Measurements from ENCODE around the gene AFF3.

AFF3 gene

DNA sequence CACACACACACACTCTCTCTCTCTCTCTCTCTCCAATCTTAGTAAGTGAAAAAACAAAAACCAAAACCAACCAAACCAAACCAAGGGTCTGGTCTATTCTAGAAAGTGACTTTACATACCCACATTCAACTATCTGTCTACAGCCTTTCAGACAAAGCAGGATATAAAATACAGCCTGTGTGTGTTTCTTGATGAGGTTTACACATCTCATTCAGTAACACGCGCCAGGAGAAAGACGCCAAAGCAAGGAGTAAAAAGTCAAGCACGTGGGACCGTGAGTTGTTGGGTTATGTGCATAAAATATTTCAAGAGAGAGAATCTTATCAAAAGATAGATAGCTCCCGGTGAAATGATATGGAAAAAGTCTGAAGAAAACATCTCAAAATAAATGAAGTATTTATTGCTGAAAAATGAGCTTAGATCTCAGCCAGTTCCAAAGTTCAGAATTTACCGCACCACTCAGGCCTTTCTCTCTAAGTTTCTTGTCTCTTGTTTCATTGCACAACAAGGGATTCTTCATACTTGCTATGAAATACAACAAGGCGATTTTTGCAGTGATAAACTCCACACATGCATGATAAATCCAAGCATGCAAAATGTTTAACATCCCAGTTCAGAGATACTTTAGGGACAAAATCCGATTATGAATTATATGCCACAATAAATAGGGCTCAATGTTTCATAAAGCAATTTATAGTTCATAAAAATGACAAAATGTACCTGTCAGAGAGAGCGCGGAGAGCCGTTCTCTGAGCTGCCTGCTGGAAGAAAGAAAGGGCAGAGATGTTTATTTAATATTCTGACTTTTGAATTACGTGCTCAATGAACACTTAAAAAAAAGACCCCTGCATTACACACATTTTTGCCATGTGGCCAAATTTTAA, 493.2 kb downstream of the AFF3 start:
- no peak for DNase-seq

DNA sequence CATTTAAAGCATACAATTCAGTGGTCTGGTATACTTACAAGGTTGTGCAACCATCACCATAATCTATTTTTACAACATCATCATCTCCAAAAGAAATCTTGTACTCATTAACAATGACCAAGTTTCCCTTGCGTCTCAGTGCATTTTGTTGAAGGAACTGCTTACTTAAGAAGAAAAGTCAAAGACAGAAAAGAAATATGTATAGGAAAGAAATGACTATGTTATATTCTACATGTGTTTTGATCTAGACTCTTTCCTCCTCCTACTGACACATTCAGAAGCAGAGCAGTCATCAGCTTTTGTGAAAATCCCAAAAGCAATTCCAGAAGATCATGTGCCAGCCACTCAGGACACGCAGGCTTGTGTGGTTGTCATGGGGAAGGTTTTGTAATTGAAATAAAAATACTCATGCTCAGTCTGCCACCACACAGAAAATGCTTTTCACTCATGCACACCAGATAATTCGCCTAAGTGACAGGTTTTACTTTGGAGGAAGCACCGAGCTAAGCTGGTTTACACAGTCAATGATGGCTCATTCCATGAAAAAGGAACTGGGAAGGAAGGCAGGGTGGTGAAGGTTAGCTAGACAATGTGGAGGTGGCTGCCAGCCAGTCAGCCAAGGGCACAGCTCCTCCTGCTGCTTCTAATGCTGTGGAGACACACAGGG, 494.1 kb downstream of the AFF3 start:
- DNase-seq = no peak

DNA sequence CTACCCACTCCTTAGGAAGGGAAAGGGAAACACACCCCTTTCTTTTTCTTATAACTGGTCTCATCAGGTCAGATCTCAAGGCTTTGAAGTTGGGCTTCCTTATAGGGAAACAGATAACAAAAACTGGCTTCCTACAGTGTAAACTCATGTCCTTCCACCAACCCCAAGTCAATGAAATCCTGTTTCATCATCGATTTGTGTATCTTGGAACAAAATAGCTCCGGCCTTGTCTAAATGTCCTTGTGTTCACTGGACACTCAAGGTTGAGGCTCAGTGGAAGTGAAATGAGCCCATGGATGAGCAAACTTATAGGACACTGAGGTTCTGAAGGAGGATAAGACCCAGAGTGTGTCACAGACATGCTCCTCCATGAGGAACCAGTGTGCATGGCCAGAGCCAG, 496.4 kb downstream of the AFF3 start:
- DNase-seq = no peak

DNA sequence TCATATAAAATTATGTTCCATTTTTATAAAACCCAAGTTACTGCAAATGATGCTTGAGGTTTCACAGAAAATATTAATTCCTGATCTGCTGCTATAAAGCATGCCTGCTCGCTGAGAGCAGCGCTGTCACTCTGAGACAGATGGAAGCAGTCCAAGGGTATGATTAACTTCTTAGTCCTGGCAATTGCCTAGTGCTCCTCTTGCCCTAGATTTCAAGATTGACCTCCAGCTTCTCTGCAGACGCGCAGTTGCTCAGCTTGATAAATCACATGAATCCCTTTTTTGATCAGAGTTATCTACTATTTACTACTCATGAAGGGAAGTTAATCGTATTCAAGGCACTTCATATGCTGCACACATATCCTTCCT, 498.0 kb downstream of the AFF3 start:
- DNase-seq = no peak

DNA sequence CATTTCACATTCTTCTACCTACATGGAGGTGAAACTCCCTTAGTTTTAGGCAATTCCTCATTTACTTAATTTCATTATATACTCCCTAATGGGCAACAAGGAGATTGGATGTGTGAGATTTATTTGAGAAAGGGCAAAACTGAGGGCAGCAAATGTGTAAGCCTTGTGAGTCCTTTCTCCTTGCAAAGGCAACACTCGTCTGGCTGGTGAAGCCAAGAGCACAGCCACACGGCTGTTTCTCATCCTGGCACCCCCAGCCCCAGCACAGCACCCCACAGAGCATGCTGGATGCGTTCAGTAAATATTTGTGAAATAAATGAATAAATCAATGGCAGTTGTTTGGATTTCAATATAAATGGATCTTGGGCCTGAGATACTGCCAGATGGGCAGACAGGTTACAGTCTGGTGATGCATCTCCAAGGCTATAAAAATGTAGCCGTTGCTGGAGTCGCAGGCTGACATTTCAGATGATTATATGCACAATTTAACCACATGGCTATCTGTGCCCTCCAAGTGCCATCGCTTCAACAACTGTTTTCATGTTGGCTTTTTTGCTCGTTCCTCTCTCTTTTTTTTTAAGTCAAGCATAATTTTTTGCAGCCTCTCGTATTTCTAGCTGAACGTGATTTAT, 498.5 kb downstream of the AFF3 start:
- no peak for DNase-seq

DNA sequence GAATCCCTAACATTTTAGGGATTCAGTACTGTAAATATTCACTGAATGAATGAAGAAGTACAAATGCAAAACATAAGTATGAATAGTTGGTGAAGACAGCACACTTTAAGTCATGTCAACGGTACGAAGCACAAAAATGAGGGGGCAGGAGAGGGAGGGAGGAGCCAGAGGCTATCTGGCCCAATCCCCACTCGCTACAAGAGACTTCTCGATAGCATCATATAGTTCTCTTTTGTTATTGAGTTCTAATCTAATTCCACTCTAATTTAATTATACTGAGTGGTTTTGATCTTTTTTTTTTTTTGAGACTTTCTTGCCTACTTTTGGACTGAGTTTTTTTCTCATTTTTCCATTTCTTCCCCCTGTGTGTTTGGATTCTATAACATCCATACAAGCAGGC, 500.4 kb downstream of the AFF3 start:
- no peak for DNase-seq

DNA sequence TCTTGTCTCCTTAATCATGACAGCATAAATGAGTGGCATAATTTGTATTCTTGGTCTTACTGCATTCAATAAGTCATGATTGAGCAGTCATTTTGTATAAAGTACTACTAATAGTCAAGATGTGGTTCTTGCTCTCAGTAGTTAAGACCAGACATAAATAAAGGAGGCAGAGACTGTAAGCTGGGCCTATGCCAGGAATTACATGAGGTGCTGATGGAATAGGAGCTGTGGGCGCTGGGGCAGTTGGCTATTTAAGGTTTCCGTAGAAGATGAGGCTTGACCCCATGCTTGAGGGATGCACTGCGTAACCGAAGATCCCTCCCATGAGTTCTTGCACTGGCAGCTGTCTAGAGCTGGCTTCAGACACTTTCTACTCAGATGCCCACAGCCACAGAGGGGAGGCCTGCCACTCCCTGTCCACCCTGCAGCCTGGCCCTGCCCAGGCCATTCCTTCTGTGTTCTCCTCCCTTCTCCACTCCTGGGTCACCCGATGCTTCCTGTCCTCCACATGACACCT, 501.7 kb downstream of the AFF3 start:
- DNase-seq = no peak

DNA sequence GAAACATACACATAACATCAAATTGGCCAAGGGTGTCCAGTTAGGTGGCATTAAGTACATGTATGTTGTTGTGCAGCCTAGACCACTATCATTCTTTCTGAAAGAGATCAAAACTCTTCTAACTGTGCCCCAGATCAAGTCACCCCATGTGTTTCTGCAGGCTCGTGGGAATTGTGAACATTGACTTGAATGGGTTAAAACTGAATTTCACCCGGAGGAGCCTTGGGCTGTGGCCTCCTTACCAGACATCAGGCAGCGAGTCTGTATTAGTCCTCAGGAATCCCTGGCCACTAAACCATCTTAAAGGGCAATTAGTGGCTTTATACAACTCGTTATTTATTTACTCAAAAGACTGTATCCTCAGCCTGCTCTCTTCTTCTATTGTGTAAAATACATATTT, 503.6 kb downstream of the AFF3 start:
- no peak for DNase-seq

DNA sequence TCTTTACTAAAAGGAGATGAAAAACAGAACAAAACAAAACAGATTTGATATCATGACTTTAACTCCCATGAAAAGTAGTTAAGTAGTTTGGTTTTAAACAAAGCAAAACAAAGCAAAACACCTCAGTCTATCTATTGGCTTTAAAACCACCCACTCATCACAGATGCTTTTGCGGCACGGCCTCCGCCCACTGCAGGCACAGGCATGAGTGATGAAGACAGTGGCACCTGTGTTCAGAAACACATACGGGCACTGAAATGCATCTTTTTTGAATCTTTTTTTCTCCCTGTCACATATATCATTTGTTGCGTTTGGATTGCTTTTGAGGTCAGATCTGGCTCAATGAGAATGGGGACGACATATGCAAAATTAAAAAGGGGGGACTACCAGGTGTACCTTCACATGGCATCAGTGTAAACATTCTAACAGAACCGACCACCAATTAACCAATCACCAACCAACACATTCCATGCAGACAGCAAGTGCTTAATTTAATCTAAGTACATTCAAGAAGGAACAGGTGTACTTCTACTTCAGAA, 505.2 kb downstream of the AFF3 start:
- no peak for DNase-seq

DNA sequence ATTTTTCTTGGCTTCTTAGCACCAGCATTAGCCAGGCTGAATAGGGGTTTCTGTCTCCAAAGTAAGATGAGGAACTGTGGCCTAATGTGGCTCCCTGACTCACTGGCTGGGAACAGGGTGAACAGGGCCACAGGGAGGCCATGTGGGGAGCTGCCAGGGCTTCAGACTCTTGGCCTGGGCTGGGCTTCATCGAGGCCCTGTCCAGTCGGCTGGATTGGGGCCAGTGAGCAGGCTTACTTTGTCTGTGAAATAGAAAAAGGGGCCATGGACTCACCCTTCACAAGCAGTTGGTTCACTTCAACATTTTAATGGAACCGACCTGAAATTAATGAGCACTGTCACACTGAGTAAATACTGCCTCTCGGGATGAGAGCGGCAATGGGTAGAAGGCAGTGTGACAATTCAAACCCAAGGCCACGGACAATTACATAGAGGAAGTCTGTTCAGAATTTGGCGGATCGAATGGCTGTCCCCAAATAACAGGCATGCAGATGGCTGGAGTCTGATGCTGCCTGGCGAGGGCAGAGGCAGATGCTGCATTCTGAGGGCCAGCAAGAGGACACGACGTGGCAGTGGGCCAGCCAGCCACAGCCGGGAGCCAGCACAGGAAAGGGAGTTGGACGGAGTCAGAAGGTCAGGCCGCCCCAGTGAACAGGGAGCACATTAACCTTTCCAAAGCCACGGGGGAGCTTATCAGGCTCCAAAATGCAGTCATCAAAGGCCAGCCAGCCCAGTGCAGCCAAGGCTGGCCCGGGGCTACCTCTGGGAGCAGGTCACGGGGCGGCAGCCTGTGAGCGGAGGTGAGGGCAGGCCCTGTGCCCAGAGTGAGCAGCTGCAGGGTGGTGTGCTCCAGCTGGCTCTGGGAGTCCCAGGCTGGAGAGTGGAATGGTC, 506.0 kb downstream of the AFF3 start:
- no peak for DNase-seq

DNA sequence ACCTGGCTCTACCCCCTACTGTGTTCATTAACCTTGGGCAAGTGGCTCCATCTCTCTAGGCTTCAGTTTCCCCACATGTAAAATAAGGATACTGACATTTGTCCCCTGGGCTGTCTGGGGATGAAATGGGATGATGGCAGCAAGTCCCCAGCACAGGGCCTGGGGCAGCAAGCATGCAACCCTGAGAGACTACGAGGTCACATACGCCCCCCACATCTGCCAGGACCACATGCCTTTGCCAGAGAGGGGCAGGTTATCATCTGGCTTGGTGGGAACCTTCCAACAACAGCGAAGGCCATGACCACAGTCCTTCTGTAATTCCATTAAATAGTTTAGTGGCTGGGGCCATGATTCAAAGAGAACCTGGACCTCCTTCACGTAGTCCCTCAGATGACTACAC, 506.7 kb downstream of the AFF3 start:
- DNase-seq = no peak

DNA sequence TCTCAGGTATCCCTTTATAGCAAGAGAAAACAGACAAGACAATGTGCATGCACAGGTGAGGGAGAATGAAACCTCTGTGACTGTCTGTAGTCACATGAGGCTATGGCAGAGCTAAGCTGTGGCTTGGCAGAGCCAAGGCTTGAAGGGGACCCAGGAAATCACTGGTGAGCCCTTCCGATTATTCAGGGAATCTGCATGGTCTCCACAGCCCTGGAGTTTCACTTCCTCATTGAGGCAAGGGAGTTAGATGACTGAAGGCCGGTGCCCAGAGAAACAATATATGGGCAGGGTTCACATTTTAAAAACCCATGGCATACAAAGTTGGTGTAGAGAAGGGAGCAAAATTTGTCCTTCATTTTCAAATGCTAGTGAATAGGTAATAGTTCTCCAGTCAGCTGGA, 508.2 kb downstream of the AFF3 start:
- DNase-seq = no peak

DNA sequence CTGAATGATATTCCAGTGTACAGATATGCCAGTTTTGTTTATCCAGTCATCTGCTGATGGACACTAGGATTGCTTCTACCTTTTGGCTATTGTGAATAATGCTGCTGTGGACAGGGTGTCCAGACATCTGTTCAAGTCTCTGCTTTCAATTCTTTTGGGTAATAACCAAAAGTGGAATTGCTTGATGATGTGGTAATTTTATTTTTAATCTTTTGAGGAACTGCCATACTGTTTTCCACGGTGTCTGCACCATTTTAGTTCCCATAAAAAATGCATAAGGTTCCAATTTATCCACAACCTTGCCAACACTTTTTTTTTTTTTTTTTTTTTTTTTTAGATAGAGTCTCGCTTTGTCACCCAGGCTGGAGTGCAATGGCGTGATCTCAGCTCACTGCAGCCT, 510.7 kb downstream of the AFF3 start:
- no peak for DNase-seq

DNA sequence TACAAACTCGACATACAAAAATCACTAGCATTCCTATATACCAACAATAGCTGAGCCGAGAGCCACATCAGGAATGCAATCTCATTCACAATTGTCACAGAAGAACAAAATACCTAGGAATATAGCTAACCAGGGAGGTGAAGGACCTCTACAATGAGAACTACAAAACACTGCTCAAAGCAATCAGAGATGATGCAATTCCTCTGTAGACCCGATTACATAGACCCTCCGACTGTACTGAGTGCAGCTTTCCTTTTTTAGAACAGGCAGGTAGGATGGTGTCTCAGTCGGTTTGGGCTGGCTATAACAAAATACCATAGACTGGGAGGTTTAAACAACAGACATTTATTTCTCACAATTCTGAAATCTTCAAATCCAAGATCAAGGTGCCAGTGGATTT, 513.1 kb downstream of the AFF3 start:
- DNase-seq = no peak

DNA sequence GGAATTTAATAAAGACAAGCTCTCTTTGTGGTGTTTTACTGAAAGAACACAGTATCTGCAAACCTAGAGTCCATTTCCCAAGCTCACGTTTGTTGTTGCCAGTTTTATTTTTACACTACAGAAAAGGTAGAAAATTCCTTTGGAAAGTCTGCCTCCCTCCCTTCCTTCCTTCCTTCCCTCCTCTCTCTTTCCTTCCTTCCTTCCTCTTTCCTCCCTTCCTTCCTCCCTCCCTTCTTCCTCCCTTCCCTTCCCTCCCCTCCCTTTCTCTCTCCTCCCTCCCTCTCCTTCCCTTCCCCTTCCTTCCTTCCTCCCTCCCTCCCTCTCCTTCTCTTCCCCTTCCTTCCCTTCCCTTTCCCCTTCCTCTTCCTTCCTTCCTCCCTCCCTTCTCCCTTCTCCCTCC, 516.2 kb downstream of the AFF3 start:
- no peak for DNase-seq

DNA sequence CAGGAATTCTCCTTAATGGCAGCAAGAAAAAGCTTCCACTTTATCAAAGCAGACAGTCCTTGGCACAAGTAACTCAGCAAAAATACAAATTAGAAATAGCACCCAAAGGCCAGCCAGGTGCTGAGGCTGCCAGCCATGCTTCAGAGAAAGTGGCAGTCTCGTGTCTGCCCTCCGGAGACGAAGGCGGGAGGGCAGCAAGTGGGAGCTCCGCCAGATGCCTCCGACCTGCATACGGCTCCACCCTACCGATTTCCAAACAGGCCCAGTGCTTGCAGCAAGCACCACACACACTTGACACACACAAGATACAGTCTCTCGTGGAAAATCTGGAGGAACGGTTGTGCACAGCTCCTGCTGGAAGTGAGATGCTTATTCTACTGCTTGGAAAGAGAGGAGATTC, 517.7 kb downstream of the AFF3 start:
- no peak for DNase-seq

DNA sequence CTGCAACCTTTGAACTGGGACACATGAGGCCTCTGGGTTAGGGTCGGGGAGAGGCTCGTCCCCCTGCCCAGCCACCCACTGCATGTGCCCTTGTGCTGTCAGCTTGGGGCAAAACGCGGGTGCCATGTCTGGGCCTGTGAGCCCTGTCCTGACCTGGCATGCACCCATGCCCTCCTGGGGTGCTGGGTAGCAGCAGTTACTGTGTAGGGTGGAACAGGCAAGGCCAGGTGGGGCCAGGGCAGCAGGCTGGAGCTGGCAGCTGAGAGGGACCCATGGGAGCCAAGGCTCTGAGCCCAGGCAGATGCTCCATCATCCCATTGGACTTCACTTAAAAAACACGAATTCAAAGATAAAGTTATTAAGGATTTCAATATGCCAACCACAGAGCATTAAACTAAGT, 518.8 kb downstream of the AFF3 start:
- DNase-seq = no peak

DNA sequence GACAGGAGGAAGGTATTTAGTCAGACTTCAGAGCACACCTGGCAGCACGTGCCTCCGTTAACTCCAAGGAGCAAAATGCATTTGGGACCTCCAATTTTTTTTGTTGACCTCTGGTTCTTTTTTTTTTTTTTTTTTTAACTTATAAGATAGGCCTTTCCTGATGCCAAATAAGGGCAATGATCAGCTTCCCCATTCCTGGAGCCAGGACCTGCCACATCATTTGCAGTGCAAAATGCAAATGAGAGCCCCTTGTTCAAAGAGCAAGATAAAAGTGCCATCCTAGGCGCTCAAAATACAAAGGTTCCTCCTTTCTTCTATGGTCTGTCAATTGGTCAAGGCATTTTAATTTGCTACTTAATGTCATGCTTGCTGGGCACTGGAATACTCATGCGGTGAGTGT, 519.4 kb downstream of the AFF3 start:
- DNase-seq = no peak

DNA sequence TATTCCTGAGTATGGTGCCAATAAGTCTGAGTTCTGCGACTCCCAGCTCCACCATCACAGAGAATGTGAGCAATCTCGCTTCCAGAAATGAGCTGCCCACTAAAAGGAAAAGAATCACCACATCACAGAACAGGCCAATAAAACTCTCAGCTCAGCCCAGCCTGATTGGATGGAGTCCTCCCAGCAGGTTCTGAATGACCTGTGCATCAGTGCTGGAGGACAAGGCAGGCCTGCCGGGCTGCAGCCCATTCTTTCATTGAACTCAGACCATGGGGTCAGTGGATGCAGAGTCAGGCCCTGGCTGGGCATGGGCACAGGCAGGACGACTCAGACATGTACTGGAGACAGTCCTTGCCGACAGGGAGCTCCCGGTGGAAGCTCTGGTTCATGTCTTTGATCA, 519.9 kb downstream of the AFF3 start:
- DNase-seq = no peak

DNA sequence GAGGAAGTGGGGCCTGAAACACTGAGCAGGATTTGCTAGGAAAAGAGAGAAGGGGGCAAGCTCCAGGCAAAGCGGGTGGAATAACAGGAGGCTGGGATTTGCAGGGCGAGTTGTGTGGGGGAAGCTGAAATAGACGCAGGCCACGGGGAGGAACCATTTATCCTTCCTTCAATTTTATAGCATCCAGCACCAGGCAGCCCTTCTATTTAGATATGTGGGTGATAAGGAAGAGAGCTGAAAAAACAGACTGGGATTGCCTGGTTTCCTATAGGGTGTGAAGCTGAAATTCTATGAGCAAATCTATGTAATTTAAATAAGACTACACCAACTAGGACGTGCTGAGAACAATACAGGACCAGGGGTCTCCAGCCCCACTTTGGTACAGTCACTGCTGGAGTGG, 520.6 kb downstream of the AFF3 start:
- no peak for DNase-seq

DNA sequence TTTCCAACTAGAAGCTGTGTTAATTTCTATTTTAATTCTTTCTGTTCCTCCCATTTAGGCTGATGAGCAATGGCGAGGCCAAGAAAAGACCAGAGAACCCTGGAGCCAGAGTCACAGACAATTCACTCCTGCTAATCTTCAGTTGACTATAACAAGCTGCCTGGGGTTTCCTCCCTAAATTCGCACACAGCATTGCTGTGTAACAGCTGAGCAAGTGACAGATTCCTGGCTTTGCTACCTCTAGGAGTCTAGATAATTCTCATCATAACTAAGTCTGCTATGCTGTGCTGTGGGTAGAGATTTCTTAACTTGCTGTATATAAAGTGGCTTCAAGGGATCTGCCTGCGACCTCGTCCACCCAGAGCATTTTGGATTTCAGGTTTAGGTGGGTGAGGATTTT, 521.3 kb downstream of the AFF3 start:
- no peak for DNase-seq

DNA sequence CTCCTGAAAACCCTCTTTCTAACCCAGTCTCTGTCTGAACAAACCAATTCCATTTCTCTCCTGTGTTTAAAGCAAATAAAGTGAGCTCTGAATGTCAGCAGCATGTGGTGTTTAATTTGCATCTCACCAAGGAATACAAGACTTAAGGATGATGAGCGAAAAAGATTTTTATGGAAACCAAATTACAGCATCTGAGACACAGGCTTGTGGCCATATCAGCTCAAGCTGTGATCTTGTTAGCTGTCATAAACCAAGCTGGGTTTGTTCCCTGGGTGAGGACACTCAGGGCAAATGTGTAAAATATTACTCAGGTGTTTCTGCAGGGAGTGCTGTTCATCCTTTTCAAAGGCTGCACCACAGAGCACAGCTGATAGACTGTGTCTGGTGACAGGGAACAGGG, 523.2 kb downstream of the AFF3 start:
- DNase-seq = no peak
